GM08714 (cell line): ENCODE data around the gene PCDH9.

Source experiments
- H3K4me3 ChIP-seq: fragments of 200-500 bp; sonication (Bioruptor generic); 2 replicates; pipeline ENCODE4 v1.5.1; 2014; ENCODE audit warnings: mild to moderate bottlenecking, low read length, inconsistent platforms
- ZNF274 ChIP-seq: IDR thresholded peaks from 2 replicates; pipeline ENCODE4 v1.6.1; 2012; ENCODE audit warnings: mild to moderate bottlenecking, low read depth, low read length

PCDH9 gene

DNA sequence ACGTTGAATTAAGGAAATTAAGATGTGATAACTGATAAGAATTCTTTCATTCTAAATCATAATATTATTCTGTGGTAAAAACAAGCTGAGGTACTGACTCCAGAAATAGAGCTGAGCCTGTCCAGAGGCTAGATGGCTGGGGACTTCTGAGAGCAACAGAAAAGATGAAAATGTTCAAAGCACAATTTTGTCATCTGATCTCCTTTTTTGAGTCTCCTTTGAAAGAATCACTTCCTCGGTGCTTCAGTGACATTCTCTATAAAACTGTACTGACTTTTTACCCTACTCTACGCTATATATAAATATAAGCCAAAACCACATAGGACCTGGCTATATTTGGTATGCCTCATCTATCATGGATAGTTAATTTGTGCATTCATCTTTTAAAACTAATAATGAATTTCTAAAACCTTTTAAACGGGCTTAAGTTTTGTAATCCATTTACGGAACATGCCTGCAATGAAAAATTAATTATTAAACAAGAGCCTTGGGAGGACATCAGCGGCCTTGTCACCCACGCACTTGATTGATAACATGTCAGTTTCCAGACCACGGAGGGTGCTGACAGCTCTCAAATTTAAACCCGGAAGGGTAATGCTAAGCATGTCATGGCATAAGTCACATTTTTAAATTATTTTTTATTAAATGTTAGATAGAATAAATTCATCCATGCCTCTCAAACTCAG lies 235.5 kb downstream of the PCDH9 start:
- no peak for TF ChIP-seq ZNF274
- H3K4me3 ChIP-seq, result peak overlapping the region; percentile 27; the same call in 1 of the 2 replicates

DNA sequence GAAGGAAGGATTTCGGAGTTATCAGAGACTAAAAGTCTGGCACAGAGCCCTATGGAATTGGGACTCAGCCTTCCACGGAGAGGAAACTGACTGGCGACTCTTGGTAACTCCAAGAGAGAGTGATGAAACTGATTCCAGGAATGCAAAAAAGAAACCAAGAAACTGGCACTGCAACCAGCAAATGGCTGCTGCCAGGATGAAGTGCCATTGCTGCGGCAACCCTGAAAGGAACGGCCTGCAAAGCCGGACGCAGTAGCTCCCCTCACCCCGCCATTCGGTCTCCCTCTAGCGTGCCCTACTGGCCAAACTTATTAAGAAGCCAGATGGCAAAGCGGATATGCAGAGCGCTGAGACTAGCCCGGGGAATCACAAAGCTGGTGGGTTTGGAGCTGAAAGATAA lies 236.0 kb downstream of the PCDH9 start:
- TF ChIP-seq ZNF274, result no peak
- H3K4me3 ChIP-seq, result peak overlapping the region; percentile 27; the same call in 1 of the 2 replicates

DNA sequence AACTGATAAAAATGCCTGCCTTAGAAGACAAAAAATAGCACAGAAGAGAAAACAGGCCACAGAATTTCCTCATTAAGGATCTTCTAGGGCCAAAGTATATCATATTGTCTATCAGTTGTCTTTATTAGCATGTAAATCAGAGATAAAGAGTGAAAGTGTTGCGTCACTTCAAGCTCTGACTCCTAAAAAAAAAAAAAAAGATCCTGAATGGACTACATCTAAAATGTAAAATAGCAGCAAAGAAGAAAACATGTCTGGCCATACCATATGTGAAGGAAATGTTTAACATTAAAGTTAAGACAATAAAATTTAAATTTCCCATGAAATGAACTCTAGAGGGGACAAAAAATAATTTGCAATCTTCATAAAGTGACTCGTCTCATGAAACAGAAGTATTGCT lies 237.4 kb downstream of the PCDH9 start:
- no peak for TF ChIP-seq ZNF274
- H3K4me3 ChIP-seq, result no peak overlapping the region

- no peak overlapping the region for H3K4me3 ChIP-seq
Measured at GRCh38 chr13:66992183-66992582, 238.0 kb downstream of the PCDH9 start.

DNA sequence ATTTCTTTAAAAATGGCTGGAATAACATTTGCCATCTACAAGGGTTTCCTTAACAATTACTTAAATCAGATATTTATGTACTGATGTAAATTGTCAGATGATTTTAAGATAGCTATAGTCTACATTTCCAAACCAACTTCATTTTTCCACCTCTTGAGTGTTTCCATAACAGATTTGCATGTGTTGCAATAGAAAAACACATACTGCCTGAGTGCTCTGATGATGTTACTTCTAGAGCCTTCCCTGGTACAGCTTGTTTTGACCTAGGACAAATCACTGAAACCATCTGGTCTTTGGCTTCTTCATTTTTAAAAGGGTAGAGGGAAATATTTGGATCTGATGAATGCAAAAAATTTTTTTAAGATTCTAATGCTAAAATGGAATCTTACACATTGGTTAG lies 245.9 kb downstream of the PCDH9 start:
- no peak overlapping the region for H3K4me3 ChIP-seq
- no peak for TF ChIP-seq ZNF274

More at GRCh38 chr13:66992183-66992582, 238.0 kb downstream of the PCDH9 start:
- TF ChIP-seq ZNF274, result no peak

DNA sequence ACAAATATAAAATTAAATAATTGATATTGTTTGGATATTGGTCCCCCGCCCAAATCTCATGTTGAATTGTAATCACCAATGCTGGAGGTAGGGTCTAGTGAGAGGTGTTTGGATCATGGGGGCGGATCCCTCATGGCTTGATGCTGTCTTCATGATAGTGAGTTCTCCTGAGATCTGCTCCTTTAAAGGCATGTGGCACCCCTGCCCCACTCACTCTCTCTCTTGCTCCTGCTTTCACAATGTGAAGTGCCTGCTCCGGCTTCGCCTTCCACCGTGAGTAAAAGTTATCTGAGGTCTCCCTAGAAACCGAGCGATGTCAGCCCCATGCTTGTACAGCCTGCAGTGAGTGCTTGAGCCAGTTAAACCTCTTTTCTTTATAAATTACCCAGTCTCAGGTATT lies 248.2 kb downstream of the PCDH9 start:
- no peak overlapping the region for H3K4me3 ChIP-seq
- TF ChIP-seq ZNF274, result no peak

- no peak overlapping the region for H3K4me3 ChIP-seq
- no peak for TF ChIP-seq ZNF274
Measured at GRCh38 chr13:66977161-66977560, 253.0 kb downstream of the PCDH9 start.

GRCh38 chr13:66974889-66975288 lies 255.2 kb downstream of the PCDH9 start:
- H3K4me3 ChIP-seq, result no peak overlapping the region
- TF ChIP-seq ZNF274, result no peak

DNA sequence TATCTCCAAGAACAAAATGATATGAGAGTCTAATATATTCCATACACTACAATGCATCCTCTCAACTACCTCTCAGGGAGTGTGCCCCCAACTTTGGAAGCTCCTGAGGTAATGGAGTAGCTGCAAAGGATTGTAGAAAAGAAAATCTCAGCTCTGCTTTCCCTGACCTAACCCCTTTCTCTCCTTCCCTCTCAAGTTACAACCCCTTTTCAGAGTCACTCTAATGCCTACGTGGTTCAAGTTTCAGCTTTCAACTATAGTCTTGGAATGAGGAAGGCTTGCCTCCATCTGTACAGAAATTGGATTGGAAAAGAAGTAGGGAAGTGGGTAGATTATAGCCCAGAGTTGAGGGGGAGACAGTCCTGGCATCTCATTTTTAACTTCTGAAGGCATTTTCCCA lies 256.0 kb downstream of the PCDH9 start:
- TF ChIP-seq ZNF274, result no peak
- H3K4me3 ChIP-seq, result no peak overlapping the region

GRCh38 chr13:66972659-66973058 lies 257.5 kb downstream of the PCDH9 start:
- TF ChIP-seq ZNF274, result no peak
- H3K4me3 ChIP-seq, result no peak overlapping the region

- no peak for TF ChIP-seq ZNF274
- no peak overlapping the region for H3K4me3 ChIP-seq
Measured at GRCh38 chr13:66971004-66971403, 259.1 kb downstream of the PCDH9 start.

GRCh38 chr13:66969291-66969690 lies 260.8 kb downstream of the PCDH9 start:
- TF ChIP-seq ZNF274, result no peak
- H3K4me3 ChIP-seq, result no peak overlapping the region

DNA sequence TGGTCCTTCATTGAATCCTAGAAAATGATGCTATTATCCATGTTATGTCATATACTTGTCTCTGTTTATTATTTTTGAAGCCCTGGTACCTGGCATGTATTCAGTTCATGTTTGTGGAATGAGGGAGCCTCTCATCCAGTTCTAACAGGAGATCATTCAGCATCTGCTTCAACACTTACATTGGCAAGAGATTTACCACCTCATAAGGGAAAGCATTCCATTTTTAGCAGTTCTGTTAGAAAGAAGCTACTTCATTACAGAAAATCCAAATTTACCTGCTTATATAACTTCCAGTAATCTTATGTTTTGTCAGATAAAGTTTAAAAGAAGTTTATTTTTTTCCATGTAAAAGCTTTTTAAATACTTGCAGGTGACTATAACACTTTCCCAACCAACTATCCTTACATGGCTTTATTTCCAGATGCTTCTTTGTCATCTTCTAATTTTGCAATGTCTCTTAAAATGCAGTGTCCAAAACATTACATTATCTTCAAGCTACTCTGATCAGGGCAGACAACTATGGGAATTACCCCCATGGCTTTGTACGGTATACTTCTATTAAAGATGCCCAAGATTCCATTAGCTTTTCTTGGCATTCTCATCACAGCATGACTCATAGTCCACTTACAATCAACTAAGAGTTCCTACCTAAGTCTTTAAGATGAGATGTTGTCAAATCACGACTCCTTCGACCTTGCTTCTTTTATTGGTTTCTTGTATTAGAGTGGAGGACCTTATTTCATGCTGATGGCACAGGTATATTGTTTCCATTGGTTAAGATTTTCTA lies 262.1 kb downstream of the PCDH9 start:
- no peak overlapping the region for H3K4me3 ChIP-seq
- TF ChIP-seq ZNF274, result no peak

DNA sequence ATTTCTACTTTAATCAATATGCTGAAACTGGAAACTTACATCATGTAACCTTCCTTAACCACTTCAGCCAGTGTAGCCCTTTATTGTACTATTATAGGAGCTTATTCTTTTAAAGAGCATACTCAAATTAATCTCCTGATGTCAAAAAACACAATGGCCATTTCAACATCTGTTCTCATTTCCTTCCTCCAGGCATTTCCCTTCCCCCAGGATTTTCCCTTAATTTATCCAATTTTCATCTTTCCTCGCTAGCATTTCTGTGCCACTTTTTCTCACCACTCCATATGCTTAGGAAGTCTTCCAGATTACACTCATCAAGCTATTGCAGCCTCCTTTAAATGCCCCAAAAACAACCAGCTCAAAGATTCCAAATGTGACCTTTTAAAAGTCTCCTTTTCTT lies 265.0 kb downstream of the PCDH9 start:
- no peak for TF ChIP-seq ZNF274
- H3K4me3 ChIP-seq, result no peak overlapping the region

DNA sequence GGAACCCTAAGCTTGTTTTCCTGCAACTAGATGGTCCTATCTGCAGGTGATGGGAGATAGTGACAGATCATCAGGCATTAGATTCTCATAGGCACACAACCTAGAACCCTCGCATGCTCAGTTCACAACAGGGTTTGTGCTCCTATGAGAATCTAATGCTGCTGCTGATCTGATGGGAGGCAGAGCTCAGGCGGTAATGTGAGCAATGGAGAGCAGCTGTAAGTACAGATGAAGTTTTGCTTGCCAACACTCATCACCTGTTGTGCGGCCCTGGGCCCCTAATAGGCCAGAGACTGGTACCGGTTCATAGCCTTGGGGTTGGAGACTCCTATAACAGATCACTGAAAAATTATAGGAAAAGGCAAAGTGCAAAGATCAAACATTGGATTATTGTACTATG lies 267.2 kb downstream of the PCDH9 start:
- no peak overlapping the region for H3K4me3 ChIP-seq
- TF ChIP-seq ZNF274, result no peak
